Left ventricle myocardium inferior (tissue), 1 donor: ENCODE results near the gene ZNF865. TPM values are rescaled to one million over a fixed set of nuclear protein-coding genes. Genes with fewer than 3 reads are reported as not detected.

ENCODE experiments used
- DNase-seq: peaks from one replicate; pipeline ENCODE4 v3.0.0-alpha.2; 2020
- H3K27ac ChIP-seq: fragments of 200-600 bp; replicated peaks from 2 replicates; pipeline ENCODE4 v1.8.0; 2021
- H3K27me3 ChIP-seq: fragments of 200-600 bp; 2 replicates; pipeline ENCODE4 v1.8.0; 2021; ENCODE audit warnings: low read depth
- H3K36me3 ChIP-seq: fragments of 200-600 bp; 2 replicates; pipeline ENCODE4 v1.8.0; 2021
- H3K4me1 ChIP-seq: fragments of 200-600 bp; 2 replicates; pipeline ENCODE4 v1.8.0; 2021
- H3K4me3 ChIP-seq: fragments of 200-600 bp; 2 replicates; pipeline ENCODE4 v1.8.0; 2021; ENCODE audit warnings: mild to moderate bottlenecking, moderate library complexity
- H3K9me3 ChIP-seq: fragments of 200-600 bp; replicated peaks from 2 replicates; pipeline ENCODE4 v1.8.0; 2021
- intact Hi-C: fragments of 100-400 bp; cut with micrococcal nuclease; formaldehyde crosslinking; loops from one replicate; pipeline ENCODE4 v1.11.0; 2022
- total RNA-seq: library from RNA; stranded (reverse); fragmentation: NEBNext Ultra II Directional; extraction: Animal tissue kit (Norgen Biotek cat#: 25700); gene quantifications from one replicate; pipeline ENCODE4 v1.2.1, GENCODE V29; 2021
- TF ChIP-seq, protein P1 (sequence below): fragments of 200-600 bp; IDR thresholded peaks from 2 replicates; pipeline ENCODE4 v1.8.0; 2021; ENCODE audit warnings: antibody characterized with exemption, mild to moderate bottlenecking, borderline replicate concordance
- donor health status: DM: no; HTN: yes; CAD: no; lungs with severe emphysema.

ZNF865 gene
- total RNA-seq, 1 donor from 2014 or later = 17.0 TPM

DNA sequence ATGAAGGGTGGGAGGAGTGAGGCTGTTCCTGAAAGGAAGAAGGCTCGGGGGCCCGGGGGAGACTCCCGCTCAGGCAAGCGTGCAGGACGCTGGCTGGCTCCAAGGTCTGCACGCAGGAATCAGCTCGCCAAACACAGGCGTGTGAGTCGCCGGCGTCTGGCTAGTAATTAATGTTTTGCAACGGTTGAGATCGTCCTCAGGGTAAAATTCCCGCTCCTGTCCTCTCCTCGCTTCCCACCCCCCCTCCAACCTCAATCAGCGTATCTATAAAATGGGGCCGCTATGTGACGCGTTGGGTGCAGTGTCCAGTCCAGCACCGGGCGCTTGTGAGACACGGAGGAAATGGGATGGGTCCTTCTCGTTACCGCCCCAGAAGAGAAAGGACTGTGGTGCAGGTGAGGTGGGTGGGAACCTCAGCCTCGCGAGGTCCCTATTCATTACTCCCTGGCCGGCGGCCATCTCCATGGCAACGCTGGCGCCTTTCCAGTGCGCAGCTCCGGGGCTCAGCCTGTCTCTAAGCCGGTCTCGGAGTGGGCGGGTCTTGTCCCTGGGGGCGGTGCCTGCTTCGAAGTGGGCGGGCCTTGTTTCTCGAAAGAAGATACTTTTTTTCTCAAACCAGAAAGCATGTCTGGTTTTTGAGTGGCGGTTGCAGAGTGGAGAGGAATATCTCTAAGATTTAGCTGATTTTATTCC is 18.3 kb upstream of the ZNF865 start:
- DNase-seq = peak; percentile 95
- Histone ChIP-seq H3K4me1 (peaks cover 32% of the 10 kb centered on the region), H3K4me3 (peak overlapping the region; percentile 55), H3K36me3 (peaks cover 5% of the 10 kb centered on the region), H3K27ac (peak overlapping the region; percentile 83), H3K9me3 (no peaks in the 10 kb centered on the region), H3K27me3 (no peaks in the 10 kb centered on the region)
- intact Hi-C loops = no loop called here
- TF ChIP-seq, protein P1, sequence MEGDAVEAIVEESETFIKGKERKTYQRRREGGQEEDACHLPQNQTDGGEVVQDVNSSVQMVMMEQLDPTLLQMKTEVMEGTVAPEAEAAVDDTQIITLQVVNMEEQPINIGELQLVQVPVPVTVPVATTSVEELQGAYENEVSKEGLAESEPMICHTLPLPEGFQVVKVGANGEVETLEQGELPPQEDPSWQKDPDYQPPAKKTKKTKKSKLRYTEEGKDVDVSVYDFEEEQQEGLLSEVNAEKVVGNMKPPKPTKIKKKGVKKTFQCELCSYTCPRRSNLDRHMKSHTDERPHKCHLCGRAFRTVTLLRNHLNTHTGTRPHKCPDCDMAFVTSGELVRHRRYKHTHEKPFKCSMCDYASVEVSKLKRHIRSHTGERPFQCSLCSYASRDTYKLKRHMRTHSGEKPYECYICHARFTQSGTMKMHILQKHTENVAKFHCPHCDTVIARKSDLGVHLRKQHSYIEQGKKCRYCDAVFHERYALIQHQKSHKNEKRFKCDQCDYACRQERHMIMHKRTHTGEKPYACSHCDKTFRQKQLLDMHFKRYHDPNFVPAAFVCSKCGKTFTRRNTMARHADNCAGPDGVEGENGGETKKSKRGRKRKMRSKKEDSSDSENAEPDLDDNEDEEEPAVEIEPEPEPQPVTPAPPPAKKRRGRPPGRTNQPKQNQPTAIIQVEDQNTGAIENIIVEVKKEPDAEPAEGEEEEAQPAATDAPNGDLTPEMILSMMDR = no peak

DNA sequence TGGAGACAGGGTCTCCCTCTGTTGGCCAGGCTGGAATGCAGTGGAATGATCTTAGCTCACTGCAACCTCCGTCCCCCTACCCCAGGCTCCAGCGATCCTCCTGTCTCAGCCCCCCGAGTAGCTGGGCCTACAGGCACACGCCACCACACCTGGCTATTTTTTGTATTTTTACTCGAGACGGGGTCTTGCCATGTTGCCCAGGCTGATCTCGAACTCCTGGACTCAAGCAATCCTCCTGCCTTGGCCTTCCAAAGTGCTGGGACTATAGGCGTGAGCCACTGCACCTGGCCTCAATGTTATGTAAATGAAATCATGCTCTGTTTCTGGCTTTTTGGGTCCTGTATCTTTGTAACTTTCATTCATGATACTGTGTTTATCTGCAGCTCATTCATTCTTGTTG is 16.7 kb upstream of the ZNF865 start:
- Histone ChIP-seq H3K9me3 (no peaks in the 10 kb centered on the region), H3K4me3 (no peak overlapping the region), H3K27ac (no peak overlapping the region), H3K36me3 (peaks cover 20% of the 10 kb centered on the region), H3K4me1 (peaks cover 29% of the 10 kb centered on the region), H3K27me3 (no peaks in the 10 kb centered on the region)
- DNase-seq = no peak
- TF ChIP-seq, protein P1 = no peak
- intact Hi-C loops = no loop called here

DNA sequence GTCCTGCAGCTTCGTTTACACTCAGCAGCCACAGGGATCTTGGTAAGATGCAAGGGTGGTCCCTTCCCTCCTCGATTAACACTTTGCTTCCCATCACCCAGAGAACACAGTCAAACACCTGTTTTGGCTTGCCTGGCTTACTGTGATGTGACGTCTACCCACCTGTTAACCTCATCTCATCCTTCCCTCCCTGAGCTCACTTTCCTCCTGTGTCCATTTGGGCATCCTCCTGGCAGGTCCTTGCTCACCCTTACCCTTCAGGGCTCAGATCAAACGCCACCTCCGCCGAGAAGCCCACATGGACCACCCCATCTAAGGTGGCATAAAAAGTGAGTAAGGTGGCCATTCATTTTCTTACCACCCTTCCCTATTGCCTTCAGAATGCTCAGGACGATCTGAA is 15.3 kb upstream of the ZNF865 start:
- TF ChIP-seq, protein P1 = no peak
- H3K27me3 ChIP-seq = no peaks in the 10 kb centered on the region
- peaks cover 23% of the 10 kb centered on the region for H3K36me3 ChIP-seq
- peaks cover 28% of the 10 kb centered on the region for H3K4me1 ChIP-seq
- intact Hi-C loops = no loop called here
- no peaks in the 10 kb centered on the region for H3K9me3 ChIP-seq
- no peak overlapping the region for H3K4me3 ChIP-seq
- no peak for DNase-seq
- H3K27ac ChIP-seq = no peak overlapping the region

DNA sequence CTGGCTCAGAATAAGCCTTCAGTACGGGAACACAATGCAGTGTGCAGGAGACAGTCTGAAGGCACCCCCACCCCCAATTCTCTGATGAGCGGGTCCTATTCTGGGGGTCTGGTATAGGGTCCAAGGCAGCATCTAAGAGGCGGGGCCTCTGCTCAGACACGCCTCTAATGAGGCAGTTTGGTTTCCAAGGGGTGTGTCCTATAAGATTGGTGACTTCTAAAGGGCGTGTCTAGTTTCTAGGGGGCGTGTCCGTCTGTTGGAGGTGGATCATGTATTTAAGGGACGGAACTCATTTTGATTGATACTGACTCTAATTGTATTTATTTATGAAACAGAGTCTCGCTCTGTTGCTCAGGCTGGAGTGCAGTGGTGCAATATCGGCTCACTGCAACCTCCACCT is 14.8 kb upstream of the ZNF865 start:
- Histone ChIP-seq H3K4me1 (peaks cover 24% of the 10 kb centered on the region), H3K27me3 (no peaks in the 10 kb centered on the region), H3K36me3 (peaks cover 28% of the 10 kb centered on the region), H3K27ac (no peak overlapping the region), H3K4me3 (no peak overlapping the region), H3K9me3 (no peaks in the 10 kb centered on the region)
- intact Hi-C loops = no loop called here
- no peak for DNase-seq
- TF ChIP-seq, protein P1 = no peak

DNA sequence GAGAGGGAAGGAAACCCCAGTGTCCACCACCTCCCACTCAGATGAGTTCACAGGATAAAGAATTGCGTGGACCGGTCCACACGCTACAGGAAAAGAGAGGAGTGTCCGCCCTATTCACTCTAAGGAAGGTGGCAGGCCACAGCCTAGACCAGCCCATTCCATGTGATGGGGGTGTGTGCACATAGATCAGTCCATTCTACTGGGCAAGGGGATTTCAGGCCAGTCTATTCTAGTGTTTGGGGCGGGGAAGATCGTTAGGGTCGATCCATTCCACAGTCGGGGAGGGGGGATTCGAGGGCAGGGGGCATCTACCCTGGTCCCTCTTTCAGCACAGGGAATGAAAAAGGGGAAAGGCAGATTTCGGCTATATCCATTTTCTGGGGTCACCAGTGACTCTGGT is 13.9 kb upstream of the ZNF865 start:
- TF ChIP-seq, protein P1 = no peak
- no peaks in the 10 kb centered on the region for H3K27me3 ChIP-seq
- H3K36me3 ChIP-seq = peaks cover 37% of the 10 kb centered on the region
- peaks cover 20% of the 10 kb centered on the region for H3K4me1 ChIP-seq
- DNase-seq = no peak
- H3K9me3 ChIP-seq = no peaks in the 10 kb centered on the region
- H3K27ac ChIP-seq = no peak overlapping the region
- intact Hi-C loops = no loop called here
- H3K4me3 ChIP-seq = no peak overlapping the region
